Erythroblast (primary cell): Measurements from ENCODE around the gene COX6B2.

Experiments used
- DNase-seq, 2 experiments: peaks; one replicate each; lab custom pipeline; 2025; lab: John Stamatoyannopoulos, UW
- GATA1 ChIP-seq: IDR thresholded peaks from 2 replicates; pipeline ENCODE4 v1.6.1; 2011; ENCODE audit warnings: low read depth, mild to moderate bottlenecking, control low read depth, low read length, moderate library complexity
- POLR2A ChIP-seq: IDR thresholded peaks from 2 replicates; pipeline ENCODE4 v1.6.1; 2011; ENCODE audit warnings: mild to moderate bottlenecking, low read length

COX6B2 gene

GRCh38 chr19:55362990-55363716, 8.6 kb upstream of the COX6B2 start, which contains the start of gene GARIN5B:
Gene GARIN5B (minus strand): TSS chr19:55363260. CDS start chr19:55363066, 194 bp downstream.
- DNase-seq, result no peak
- no peak for TF ChIP-seq GATA1
- TF ChIP-seq POLR2A, result no peak

GRCh38 chr19:55362174-55362989, 7.9 kb upstream of the COX6B2 start:
- no peak for DNase-seq
- TF ChIP-seq POLR2A (no peak), GATA1 (no peak)

- TF ChIP-seq GATA1 (no peak), POLR2A (no peak)
- DNase-seq, result no peak
Observed at GRCh38 chr19:55360902-55361301, 6.4 kb upstream of the COX6B2 start.

GRCh38 chr19:55358943-55359908, 4.7 kb upstream of the COX6B2 start:
- TF ChIP-seq GATA1 (no peak), POLR2A (no peak)
- DNase-seq, result no peak

GRCh38 chr19:55358493-55358892, 4.0 kb upstream of the COX6B2 start:
- TF ChIP-seq POLR2A (no peak), GATA1 (no peak)
- DNase-seq, result no peak

GRCh38 chr19:55355213-55355821, 798 bp upstream of the COX6B2 start:
- no peak for TF ChIP-seq GATA1
- TF ChIP-seq POLR2A, result no peak

GRCh38 chr19:55353803-55354697, 469 bp downstream of the COX6B2 start:
- no peak for TF ChIP-seq POLR2A
- TF ChIP-seq GATA1, result no peak
- peak; percentile 77 to 84 for DNase-seq

More at GRCh38 chr19:55355213-55355821, 798 bp upstream of the COX6B2 start:
- no peak for DNase-seq

- DNase-seq, result no peak
- TF ChIP-seq GATA1 (no peak), POLR2A (no peak)
Observed at GRCh38 chr19:55353356-55353802, 1.1 kb downstream of the COX6B2 start.

GRCh38 chr19:55352549-55353145, 1.9 kb downstream of the COX6B2 start:
- no peak for DNase-seq
- TF ChIP-seq POLR2A, result no peak
- no peak for TF ChIP-seq GATA1

GRCh38 chr19:55352040-55352439, 2.5 kb downstream of the COX6B2 start:
- TF ChIP-seq GATA1 (no peak), POLR2A (no peak)
- DNase-seq, result no peak

GRCh38 chr19:55350620-55351315, 3.8 kb downstream of the COX6B2 start:
- no peak for DNase-seq
- TF ChIP-seq POLR2A (peak; percentile 19), GATA1 (no peak)
